ENCODE measurements around the gene AFDN. TPM values are rescaled to one million over a fixed set of nuclear protein-coding genes. Genes with fewer than 3 reads are reported as not detected.

Gene AFDN
- total RNA-seq, 1 experiment from 2014 or later = 108 TPM

DNA sequence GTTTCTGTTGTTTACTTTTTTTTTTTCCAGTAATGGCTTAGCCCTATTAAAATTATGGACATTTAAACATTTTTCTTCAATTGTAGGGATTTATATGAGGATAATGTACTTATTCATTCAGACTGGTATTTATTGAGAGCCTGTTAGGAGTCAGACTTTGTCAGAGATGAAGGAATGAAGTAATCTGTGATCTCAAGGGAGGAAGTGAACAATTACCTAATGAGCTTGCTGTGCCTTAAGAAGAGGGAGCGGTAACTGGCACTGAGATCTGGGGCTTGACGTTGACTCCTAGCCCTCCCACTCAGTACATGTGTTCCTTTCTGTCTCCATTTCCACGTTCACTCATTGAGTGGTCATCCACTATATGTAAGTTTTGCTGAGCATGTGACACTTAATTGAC, 12.6 kb downstream of the AFDN start:
- no TSS peak for BruUV-seq (replicated peaks)

DNA sequence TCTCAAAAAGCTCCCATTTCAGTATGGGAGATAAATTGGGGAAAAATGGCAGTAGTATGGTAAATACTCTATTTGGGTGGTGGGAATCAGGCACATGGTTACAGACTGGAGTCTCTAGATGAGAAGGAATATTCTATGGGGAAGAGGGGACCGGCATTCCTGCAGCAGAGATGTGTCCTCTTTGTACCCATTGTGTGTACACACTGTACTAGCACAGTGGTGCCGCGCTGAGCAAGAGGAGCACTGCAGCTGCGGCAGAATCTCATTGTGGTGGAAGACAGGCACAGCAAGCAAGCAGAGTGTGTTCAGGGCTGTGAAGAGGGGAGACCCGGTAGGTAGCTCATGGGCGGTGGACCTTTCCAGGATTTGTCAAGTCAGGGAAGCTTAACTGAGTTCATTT, 13.0 kb downstream of the AFDN start:
- Histone ChIP-seq H3K36me3 (ENCODE audit: low read depth) (0 out of 2 replicates have a peak, but pooled peaks cover 2% of the 10 kb centered on the region), H3K4me3 (no peak overlapping the region), H3K27me3 (ENCODE audit: insufficient read depth, low read depth) (no peaks in the 10 kb centered on the region), H3K4me1 (replicated peaks; ENCODE audit: insufficient read depth) (0 out of 2 replicates have a peak, but pooled peaks cover 12% of the 10 kb centered on the region), H3K4me2 (no peak overlapping the region), H3F3A (ENCODE audit: insufficient read depth, low read depth) (no peaks in the 10 kb centered on the region), H3K9me2 (ENCODE audit: insufficient read depth) (no peaks in the 10 kb centered on the region), H4K20me1 (ENCODE audit: insufficient read depth) (peaks cover 44% of the 10 kb centered on the region), H2AFZ (no peak overlapping the region), H3K9me3 (ENCODE audit: insufficient read depth, low read depth) (no peaks in the 10 kb centered on the region), H3K79me2 (ENCODE audit: low read depth) (peaks cover 100% of the 10 kb centered on the region), H3K27ac (no peak overlapping the region)
- CTCF ChIA-PET = no interaction called here
- no peak for TF ChIP-seq EZH2 (IDR thresholded peaks at IDR 0.05; ENCODE audit: low read depth)
- TF ChIP-seq, protein P1, sequence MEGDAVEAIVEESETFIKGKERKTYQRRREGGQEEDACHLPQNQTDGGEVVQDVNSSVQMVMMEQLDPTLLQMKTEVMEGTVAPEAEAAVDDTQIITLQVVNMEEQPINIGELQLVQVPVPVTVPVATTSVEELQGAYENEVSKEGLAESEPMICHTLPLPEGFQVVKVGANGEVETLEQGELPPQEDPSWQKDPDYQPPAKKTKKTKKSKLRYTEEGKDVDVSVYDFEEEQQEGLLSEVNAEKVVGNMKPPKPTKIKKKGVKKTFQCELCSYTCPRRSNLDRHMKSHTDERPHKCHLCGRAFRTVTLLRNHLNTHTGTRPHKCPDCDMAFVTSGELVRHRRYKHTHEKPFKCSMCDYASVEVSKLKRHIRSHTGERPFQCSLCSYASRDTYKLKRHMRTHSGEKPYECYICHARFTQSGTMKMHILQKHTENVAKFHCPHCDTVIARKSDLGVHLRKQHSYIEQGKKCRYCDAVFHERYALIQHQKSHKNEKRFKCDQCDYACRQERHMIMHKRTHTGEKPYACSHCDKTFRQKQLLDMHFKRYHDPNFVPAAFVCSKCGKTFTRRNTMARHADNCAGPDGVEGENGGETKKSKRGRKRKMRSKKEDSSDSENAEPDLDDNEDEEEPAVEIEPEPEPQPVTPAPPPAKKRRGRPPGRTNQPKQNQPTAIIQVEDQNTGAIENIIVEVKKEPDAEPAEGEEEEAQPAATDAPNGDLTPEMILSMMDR (conservative IDR thresholded peaks at IDR 0.05) = no peak
- POLR2A ChIA-PET (ENCODE audit: unreplicated experiment) = no interaction called here
- DNase-seq = no peak
- BruUV-seq (replicated peaks) = no TSS peak
- intact Hi-C loops (cut with micrococcal nuclease; ENCODE audit: unreplicated experiment) = no loop called here

More for the DNA sequence above, 12.6 kb downstream of the AFDN start:
- intact Hi-C loops (cut with micrococcal nuclease; ENCODE audit: unreplicated experiment) = no loop called here
- no peak for TF ChIP-seq EZH2 (IDR thresholded peaks at IDR 0.05; ENCODE audit: low read depth)
- TF ChIP-seq, protein P1 (conservative IDR thresholded peaks at IDR 0.05) = no peak
- Histone ChIP-seq H3K9me2 (ENCODE audit: insufficient read depth) (no peaks in the 10 kb centered on the region), H3K4me2 (no peak overlapping the region), H3K9me3 (ENCODE audit: insufficient read depth, low read depth) (no peaks in the 10 kb centered on the region), H3K27me3 (ENCODE audit: insufficient read depth, low read depth) (no peaks in the 10 kb centered on the region), H3K27ac (no peak overlapping the region), H2AFZ (no peak overlapping the region), H4K20me1 (ENCODE audit: insufficient read depth) (peaks cover 48% of the 10 kb centered on the region), H3K79me2 (ENCODE audit: low read depth) (peaks cover 100% of the 10 kb centered on the region), H3K4me1 (replicated peaks; ENCODE audit: insufficient read depth) (0 out of 2 replicates have a peak, but pooled peaks cover 12% of the 10 kb centered on the region), H3F3A (ENCODE audit: insufficient read depth, low read depth) (no peaks in the 10 kb centered on the region), H3K4me3 (no peak overlapping the region), H3K36me3 (ENCODE audit: low read depth) (0 out of 2 replicates have a peak, but pooled peaks cover 2% of the 10 kb centered on the region)
- POLR2A ChIA-PET (ENCODE audit: unreplicated experiment) = no interaction called here
- DNase-seq = no peak
- CTCF ChIA-PET = no interaction called here

DNA sequence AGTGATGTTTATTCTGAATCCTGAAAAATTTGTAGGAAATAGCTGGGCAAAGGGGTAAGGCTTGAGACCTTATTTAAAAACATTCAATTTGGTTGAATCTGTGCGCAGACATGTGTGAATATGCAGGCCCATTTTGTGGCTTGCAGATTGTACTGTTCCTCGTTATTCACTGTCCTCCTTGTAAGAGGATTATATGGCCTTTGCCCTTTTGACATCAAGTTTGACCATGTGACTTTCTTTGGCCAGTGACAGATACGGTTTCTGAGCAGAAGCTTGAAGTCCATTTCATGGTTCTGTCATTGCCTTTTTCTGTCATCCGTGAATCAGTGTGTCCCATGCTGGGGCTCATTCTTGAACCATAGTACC, 13.4 kb downstream of the AFDN start:
- no peak for DNase-seq
- Histone ChIP-seq H3K9me3 (ENCODE audit: insufficient read depth, low read depth) (no peaks in the 10 kb centered on the region), H3K36me3 (ENCODE audit: low read depth) (0 out of 2 replicates have a peak, but pooled peaks cover 2% of the 10 kb centered on the region), H3K4me3 (no peak overlapping the region), H3F3A (ENCODE audit: insufficient read depth, low read depth) (no peaks in the 10 kb centered on the region), H2AFZ (no peak overlapping the region), H3K4me1 (replicated peaks; ENCODE audit: insufficient read depth) (0 out of 2 replicates have a peak, but pooled peaks cover 12% of the 10 kb centered on the region), H3K79me2 (ENCODE audit: low read depth) (peaks cover 100% of the 10 kb centered on the region), H3K27ac (no peak overlapping the region), H3K4me2 (no peak overlapping the region), H4K20me1 (ENCODE audit: insufficient read depth) (peaks cover 42% of the 10 kb centered on the region), H3K9me2 (ENCODE audit: insufficient read depth) (no peaks in the 10 kb centered on the region), H3K27me3 (ENCODE audit: insufficient read depth, low read depth) (no peaks in the 10 kb centered on the region)
- BruUV-seq (replicated peaks) = no TSS peak
- TF ChIP-seq EZH2 (IDR thresholded peaks at IDR 0.05; ENCODE audit: low read depth) = no peak
- TF ChIP-seq, protein P1 (conservative IDR thresholded peaks at IDR 0.05) = no peak
- intact Hi-C loops (cut with micrococcal nuclease; ENCODE audit: unreplicated experiment) = no loop called here
- POLR2A ChIA-PET (ENCODE audit: unreplicated experiment) = no interaction called here
- CTCF ChIA-PET = no interaction called here

All from PC-9 (cell line).